T-helper 2 cell treated with Interferon-gamma antibody and Interleukin-4, amounts not matched to agents 100 ng/mL and 5 ng/mL, for 36 hours (primary cell): ENCODE measurements around the gene PKD1L1. TPM values are rescaled to one million over a fixed set of nuclear protein-coding genes. Genes with fewer than 3 reads are reported as not detected.
"Not testable (repeated sequence)": the region's sequence is repeated elsewhere in the genome, so short reads cannot be mapped to it uniquely, and the experiment has no call there.

ENCODE experiments used
- intact Hi-C: fragments of 100-400 bp; cut with micrococcal nuclease; formaldehyde crosslinking; loops from one replicate; pipeline ENCODE4 v1.15.1; 2023
- total RNA-seq: library from RNA; stranded (reverse); gene quantifications from 2 replicates; pipeline ENCODE4 v1.2.3, GENCODE V29; 2022

The PKD1L1 gene
- total RNA-seq, 1 donor from 2014 or later: 0.11 TPM

DNA sequence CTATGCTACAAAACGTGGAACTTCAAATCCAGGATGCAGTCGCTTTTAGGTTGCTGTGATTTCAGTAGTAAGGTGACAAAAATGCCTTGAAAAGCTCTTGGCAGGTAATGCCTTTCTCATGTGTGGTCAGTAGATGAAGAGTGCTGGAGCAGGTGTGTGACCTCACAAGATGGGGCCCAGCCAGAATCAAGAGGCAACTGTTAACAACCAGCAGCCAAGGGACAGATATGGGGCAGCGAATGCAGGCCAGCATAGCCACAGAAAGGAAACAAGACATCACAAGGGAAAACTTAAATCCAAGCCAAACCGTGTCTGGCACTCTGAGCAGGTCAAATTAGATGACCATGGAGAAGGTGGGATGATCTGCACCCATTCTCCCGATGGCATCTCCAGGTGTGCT is 18.9 kb upstream of the PKD1L1 start:
- intact Hi-C loops: no loop called here

DNA sequence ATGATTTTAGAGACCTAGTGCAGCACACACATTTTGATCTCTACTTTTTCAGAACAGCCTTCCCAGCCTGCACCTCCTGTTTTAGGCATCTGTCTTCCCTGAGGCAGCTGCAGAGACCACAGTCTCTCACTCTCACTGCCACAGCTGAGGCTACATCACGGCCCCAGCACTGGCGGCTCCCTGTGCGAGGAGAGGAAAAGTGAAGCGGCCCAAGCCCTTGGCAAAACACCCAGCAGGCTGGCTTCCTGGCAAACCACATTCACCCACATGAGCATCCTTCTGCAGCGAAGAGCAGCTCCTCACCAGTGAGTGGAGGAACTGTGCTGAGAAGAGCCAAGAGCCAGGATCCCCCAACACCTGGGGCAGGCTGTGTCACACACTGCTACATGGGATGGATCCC is 17.2 kb upstream of the PKD1L1 start:
- intact Hi-C loops: no loop called here

DNA sequence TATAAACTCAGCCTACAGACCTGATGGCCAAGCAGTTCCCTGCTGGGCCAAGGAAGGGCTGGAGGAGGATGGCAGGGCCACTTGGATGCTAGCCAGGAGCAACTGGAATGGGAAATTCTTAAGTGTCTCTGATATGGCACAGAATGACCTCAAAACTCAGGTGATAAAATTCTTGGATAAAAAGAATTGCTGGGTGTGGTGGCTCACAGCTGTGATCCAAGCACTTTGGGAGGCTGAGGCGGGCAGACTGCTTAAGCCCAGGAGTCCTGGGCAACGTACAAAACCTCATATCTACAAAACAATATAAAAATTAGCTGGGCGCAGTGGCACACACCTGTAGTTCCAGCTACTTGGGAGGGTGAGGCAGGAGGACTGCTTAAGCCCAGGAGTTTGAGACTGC is 14.0 kb upstream of the PKD1L1 start:
- intact Hi-C loops: no loop called here

DNA sequence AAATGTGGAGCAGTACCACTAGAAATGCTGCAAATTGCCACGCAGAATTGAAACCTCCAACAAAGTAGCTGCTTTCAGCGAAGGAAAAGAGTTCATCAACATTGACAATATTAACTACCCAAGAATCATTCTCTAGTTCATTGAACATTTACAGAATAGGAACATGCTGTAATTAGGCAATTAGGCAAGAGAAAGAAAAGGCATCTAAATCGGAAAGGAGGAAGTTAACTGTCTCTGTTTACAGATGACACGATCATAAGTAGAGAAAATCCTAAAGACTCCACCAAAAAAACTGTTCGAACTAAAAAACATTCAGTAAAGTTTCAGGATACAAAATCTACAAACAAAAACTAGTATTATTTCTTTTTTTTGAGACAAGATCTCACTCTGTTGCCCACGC is 8.9 kb upstream of the PKD1L1 start:
- intact Hi-C loops: no loop called here

DNA sequence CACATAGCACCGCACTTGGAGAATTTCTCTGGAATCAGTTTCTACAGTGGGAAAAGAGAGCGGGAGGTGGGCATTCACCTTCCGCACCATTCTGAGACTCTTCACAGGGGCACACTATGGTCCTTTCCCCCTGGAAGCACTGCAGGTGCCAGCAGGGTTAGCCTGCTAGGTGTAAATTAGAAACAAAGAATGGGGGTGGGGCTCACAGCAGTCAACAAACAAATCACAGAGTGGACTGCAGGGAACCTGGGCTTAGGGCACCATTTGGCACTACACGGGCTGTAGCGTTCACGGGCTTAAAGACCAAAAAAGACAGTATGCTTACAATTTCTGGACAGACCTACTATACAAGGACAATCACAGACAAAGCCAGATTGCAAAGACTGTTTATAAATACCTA is 8.0 kb upstream of the PKD1L1 start:
- intact Hi-C loops: no loop called here

DNA sequence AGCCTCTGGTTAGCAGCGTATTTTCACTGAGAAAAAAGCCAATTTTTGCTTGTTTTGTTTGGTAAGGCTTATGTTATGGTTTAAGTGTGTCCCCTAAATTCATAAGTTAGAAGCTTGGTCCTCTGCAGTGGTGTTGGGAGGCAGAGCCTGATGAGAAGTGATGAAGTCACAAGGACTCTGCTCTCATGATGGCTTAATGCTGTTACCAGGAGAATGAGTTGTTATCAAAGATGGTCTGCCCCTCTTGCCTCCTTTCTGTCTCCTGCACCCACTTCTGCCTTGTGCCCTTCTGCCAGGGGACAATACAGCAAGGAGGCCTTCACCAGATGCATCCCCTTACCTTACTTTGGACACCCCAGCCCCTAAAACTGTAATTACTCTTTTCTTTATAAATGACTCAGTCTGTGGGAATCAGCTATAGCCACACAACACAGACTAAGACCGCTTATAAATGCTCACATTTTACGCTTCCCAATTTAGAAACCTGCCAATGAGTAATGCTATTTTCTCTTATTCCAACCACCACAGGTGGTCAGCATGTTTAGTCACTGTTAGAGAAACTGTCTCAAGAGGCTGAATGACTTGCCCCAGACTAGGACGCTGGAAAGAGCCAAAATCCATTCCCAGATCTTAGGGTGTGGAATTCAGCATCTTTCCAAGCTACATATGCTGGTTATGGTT is 6.1 kb upstream of the PKD1L1 start:
- intact Hi-C loops: no loop called here

DNA sequence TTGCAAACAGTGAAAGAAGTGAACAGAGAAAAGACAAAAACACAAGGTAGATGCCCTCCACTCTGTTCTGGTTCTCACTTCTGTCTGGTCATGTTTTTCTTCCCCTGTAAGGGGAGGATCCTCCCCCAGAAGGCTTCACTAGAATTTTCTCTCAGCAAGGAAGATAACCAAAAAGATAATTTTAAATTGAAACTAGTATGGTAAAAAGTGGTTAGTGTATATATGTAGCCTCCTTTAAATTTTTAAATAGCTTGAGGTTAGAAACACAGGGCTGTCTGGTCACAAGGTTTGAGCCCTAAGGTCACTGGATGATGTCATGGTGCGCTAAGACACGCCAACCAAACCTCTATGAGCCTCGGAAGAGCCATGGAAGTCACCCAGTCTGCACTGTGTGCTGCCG is 5.6 kb upstream of the PKD1L1 start:
- intact Hi-C loops: no loop called here

DNA sequence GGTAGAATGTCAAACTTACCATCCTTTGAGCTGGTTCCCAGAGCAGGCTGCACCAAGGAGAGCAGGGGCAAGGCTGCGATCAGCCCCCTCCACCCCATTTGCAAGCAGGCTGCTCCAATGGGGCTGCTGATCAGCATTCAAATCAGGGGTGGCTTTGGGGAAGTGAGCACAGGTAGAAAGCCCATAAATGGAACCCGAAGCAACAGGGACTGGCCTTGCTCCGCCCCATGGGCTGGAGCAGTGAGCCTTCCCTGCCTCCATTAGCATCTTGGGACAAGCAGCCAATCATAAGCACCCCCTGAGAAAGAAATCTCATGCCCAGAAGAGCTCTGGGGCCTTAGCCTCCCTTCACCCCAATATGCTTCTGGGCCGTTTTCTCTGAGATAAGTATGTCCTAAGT is 4.0 kb upstream of the PKD1L1 start:
- intact Hi-C loops: no loop called here

DNA sequence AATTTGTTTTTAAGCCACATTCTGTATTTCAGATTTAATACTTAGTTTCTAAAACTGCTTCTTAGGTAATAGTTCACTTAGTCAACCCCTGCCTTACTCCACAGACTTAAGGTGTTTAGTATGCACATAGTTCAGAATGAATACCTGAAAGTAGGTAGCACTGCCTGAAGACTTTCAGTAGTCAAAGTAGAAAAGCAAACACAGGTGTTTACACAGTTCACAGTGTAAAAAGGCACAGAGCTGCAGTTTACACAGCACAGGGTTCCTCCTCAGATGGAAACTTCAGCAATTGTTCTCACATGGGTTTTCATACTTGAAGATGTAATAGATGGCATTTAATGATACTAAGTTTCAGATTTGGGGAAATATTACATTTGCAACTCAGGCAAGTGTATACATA is 3.1 kb upstream of the PKD1L1 start:
- intact Hi-C loops: no loop called here

DNA sequence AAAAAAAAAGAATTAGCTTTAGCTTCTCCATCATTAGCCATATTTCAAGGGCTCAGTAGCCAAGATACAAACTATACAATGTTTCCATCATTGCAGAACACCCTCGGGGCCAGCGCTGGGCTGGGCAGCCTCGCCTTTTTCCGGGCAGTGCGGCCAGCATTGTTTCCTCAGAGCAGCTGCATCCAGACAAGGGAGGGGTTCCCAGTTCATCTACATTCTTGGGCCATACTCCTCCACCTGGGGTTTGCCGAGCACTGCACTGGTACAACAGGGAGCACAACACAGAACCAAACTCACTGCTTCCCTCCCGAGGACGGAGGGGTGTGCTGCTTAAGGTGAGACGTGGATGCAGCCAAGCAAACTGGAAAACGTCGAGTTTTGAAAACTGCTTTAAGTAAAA is 2.4 kb upstream of the PKD1L1 start:
- intact Hi-C loops: no loop called here

DNA sequence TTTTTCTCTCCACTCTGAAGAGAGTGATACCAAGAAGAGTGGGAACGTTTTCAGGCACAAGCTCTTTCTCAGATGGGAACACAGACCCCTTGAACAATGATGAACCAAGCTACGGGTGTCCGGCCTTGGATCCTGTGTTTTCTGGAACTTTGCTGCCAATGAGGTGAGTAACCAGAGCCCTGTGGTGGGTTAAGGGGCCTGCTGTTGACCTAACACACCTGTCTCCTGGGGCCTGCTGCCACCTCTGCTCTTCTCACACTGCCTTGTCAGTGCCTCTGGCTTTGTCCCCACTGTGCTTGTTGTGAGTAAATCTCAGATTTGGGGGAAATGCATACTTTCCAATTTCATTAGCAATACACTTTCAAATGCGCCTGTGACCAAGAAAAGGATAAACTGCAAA is 1.4 kb upstream of the PKD1L1 start:
- intact Hi-C loops: no loop called here

DNA sequence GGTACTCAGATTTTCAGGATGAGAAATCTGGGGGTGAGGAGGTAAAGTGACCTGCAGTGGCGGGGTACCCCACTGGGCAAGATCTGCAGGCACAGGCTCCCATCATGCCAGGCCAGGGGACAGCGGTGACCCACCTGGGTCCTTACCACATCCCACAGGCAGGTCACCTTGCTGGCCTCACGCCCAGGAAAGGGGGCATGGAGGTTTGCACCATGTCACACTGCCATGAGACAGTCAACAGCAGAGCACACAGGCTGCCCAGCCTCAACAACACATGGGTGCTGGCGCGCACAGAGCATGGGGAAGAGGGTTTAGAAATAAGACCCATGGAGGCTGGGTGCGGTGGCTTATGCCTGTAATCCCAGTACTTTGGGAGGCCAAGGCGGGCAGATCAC is 914 bp downstream of the PKD1L1 start:
- intact Hi-C loops: no loop called here

DNA sequence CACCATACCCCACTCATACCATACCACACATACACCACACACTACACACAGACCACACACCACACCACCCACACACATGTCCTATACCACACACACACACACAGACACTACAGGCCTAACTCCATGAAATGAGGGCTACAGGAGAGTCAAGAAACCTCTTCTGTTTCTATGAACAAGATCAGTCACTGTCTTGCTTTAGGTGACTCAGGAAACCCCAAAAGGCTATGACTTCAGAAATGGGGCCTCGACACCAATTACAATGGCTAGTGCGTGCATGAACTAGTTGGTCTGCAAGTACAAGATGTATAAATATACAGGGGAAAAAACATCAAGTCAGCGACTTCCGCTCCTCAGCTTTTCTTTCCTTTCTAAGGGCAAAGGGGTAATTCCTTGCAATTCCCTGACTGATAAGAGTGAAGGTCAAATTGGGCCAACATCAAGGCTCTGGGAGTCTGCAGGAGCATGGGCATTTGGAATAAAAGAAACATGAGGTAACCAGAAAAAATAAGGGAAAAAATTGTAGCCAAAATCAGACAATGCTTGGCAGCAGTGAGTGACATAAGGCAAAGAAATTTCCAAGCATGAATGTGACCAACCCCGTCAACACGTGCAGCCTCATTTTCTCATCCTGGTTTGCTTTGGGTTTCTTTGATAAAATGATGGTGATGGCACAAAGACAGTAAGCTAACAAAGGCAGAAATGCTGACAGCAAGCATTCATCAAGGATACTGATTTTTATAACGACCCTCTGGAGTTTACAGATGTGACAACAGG is 1.5 kb downstream of the PKD1L1 start:
- intact Hi-C loops: no loop called here

DNA sequence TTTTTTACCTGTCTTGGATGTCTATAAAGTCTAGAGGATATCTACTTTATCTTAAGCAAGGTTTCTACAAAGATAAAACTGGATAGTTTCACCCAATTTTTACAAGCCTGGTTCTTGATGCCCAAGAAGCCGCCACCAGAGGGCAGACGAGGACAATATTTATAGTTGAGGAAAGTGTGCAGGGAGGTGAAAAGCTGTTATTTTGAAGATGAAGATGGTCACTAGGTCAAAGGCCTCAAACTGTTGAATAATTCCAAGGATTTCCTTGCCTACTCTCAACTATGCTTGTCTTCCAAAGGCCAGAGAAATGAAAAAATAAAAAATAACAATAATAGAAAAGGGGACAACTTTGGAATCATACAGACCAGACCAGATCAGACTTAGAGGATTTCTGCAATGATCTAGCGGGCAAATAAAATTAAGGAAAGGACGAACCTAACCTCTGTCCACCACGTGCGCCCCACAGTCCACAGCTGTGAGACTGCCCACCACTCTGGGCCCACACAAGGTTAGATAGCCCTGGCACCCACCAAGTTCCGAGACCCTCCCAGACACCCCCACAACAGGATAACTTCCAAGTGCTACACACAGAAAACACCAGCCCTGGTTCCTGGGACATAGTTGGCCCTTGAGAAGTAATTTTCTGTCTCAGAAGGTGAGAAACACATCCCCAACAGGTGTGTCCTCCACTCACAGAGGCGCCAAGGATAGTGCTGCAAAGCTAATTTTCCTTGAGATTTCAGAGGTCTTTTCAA is 2.8 kb downstream of the PKD1L1 start:
- intact Hi-C loops: loop anchor here (1.0 kb wide), 3 partner anchors 24 to 209 kb away; no protein-coding TSS in a partner anchor

DNA sequence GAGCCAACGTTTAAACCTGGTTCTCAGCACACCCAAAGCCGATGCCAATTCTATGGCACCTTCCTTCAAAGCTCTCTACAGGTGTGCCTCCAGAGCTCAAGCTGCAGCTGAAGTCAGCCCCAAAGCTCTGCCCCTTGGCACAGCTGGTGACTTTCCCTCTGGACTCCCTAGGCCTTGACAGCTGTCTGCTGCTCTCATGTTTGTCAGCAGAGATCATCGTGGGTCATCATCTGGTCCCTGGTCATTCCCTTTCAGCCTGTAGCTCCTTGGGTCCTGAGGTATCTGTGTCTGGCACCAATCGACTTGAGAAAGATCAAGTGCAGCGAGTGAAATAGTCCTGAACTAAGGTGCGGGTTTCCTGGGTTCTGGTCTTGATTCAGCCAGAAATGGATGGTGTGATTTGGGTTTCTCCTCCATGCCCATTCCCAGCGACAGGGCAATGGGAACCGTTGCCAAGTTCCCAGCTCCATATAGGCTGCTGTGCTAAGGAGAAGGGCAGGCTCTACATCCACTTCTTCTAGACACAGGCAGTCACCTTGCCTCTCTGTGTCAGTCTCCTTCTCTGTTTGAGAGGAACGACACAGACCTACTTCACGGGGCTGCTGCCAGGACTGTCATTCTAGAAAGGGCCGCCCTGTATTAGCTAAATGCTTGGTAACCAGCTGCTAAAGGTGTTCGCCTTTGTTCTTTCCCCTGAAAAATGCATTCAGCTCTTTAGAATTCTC is 3.6 kb downstream of the PKD1L1 start:
- intact Hi-C loops: loop anchor here (1.0 kb wide), 3 partner anchors 25 to 210 kb away; no protein-coding TSS in a partner anchor

DNA sequence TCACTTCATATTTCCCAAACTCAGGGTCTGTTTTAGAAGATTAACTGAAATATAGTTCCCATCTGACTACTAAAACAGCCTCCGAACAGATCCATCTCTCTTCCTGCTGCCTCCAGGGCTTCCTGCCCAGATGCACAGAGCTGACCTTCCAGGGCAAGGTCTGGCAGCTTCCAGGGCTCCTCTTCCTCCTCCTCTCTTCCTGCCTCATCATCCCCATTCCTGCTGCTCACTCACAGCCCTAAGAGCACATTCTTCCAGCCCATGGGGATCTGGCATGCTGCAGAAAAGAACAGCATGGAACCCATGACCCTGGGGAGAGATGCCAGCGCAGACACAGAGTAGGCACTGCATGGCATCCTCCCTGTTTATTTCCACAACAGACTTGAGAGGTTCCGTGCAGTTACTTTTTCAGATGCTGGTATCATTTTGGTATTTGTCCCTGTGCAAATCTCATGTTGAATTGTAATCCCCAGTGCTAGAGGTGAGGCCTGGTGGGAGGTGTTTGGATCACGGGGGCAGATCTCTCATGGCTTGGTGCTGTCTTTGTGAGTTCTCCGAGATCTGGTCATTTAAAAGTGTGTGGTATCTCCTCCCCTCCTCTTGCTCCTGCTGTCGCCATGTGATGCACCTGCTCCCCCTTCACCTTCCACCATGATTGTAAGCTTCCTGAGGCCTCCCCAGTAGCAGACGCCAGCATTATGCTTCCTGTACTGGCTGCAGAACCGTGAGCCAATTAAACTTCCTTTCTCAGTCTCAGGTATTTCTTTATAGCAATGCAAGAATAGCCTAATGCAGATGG is 4.4 kb downstream of the PKD1L1 start:
- intact Hi-C loops: no loop called here

DNA sequence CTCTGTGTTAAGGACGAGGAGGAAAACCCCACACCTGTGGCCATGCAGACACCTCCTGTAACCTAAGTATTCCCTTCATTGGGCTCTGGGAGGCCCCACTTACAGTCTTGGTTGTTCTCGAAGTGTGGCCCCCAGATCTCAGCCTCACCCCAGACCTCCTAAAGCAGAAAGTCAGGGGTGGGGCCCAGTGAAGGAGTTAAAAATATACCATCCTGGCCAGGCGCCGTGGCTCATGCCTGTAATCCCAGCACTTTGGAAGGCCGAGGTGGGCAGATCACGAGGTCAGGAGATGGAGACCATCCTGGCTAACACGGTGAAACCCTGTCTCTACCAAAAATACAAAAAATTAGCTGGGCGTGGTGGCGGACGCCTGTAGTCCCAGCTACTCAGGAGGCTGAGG is 5.6 kb downstream of the PKD1L1 start:
- intact Hi-C loops: not testable (repeated sequence)

DNA sequence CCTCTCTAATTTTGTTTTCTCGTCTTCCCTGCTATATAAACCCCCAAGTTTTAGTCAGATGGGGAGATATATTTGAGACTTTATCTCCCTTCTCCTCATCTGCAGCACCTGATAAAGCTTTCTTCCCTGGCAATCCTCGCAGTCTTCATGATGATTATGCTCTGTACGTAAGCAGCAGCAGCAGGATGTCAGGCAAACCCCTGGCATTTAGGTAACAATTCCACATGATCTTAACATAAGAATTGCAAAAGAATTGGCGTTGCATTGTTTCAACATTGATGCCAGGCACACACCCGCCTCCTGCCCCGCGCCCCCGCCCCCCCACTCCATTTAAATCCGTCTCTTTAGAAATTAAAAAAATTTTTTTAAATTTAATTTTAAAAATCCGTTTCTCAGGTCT is 6.1 kb downstream of the PKD1L1 start:
- intact Hi-C loops: no loop called here

DNA sequence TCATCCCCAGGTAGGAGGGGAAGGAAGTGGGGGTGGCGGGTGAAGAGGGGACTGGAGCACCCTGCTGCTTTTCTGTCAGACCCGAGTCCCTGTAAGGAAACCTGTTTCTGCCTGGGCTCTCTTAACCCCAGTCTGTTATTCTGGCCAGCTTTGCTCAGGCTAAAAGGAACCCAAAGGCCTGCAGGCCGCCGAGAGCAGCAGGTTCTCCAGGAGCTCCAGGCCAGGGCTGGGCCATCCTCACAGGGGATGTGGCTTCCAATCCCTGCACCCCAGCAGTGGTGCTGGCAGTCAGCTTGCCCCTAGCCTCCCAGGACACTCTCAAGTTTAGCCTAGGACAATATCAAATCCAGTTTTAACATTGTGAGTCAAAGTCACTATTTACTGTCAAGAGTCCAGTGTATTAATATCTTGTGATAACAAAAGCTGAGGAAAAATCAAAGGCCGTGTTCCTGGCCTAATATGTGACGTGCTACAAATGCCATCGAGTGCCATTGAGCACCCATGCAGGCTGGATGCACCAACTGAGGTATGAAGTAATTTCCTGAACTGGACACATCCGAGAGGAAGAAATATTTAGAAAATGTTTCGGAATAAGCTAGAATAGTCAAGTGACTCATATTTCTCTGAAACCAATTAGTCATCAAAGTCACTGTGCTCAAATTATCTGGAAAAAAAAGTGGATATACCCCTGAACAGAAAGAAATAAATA is 7.0 kb downstream of the PKD1L1 start:
- intact Hi-C loops: no loop called here
